MCF 10A (cell line): ENCODE results near the gene FARP1. TPM values are rescaled to one million over a fixed set of nuclear protein-coding genes. Genes with fewer than 3 reads are reported as not detected.

Experiments
- BruUV-seq: library from RNA; stranded (reverse); fragments of 400-500 nt; replicated peaks from 2 replicates; lab custom pipeline; 2021; lab: Mats Ljungman, UMichigan
- CTCF ChIA-PET: fragments of 300-600 bp; sonication (Branson Sonifier 250); formaldehyde crosslinking; extraction: SDS; loops from one replicate; lab custom pipeline; 2021; ENCODE audit warnings: antibody characterized with exemption, inconsistent platforms; lab: Yijun Ruan, JAX
- POLR2A ChIA-PET: fragments of 300-600, 350-650 bp; sonication (Branson Sonifier 250); formaldehyde crosslinking; extraction: SDS; loops from one replicate; lab custom pipeline; 2020; ENCODE audit warnings: antibody characterized with exemption, inconsistent platforms; lab: Yijun Ruan, JAX
- DNase-seq: peaks from one replicate; pipeline ENCODE4 v3.0.0-alpha.2; 2018; ENCODE audit not compliant: unreplicated experiment
- H3K27ac Mint-ChIP-seq: one replicate; pipeline ENCODE4 v1.8.0; 2022; ENCODE audit warnings: mild to moderate bottlenecking, low read depth, mixed read lengths; ENCODE audit not compliant: unreplicated experiment
- H3K27me3 Mint-ChIP-seq: one replicate; pipeline ENCODE4 v1.8.0; 2022; ENCODE audit warnings: mixed read lengths; ENCODE audit not compliant: insufficient read depth, unreplicated experiment
- H3K36me3 Mint-ChIP-seq: one replicate; pipeline ENCODE4 v1.8.0; 2022; ENCODE audit warnings: mild to moderate bottlenecking, moderate library complexity, mixed read lengths; ENCODE audit not compliant: insufficient read depth, unreplicated experiment
- H3K4me1 Mint-ChIP-seq: one replicate; pipeline ENCODE4 v1.8.0; 2022; ENCODE audit warnings: mixed read lengths; ENCODE audit not compliant: insufficient read depth, unreplicated experiment
- H3K4me3 Mint-ChIP-seq: one replicate; pipeline ENCODE4 v1.8.0; 2022; ENCODE audit warnings: mild to moderate bottlenecking, moderate library complexity, mixed read lengths; ENCODE audit not compliant: unreplicated experiment
- H3K9me3 Mint-ChIP-seq: one replicate; pipeline ENCODE4 v1.8.0; 2022; ENCODE audit warnings: mixed read lengths; ENCODE audit not compliant: unreplicated experiment
- CTCF ChIP-seq: fragments of 200-600 bp; IDR thresholded peaks from one replicate; pipeline ENCODE4 v1.8.0; 2022; ENCODE audit warnings: antibody characterized with exemption, mild to moderate bottlenecking; ENCODE audit not compliant: unreplicated experiment
- intact Hi-C: fragments of 100-400 bp; cut with micrococcal nuclease; formaldehyde crosslinking; loops from 2 replicates; pipeline ENCODE4 v1.14.1; 2022
- total RNA-seq: library from RNA; stranded (reverse); gene quantifications from 2 replicates; pipeline ENCODE4 v1.2.3, GENCODE V29; 2022

The FARP1 gene
- total RNA-seq, 1 experiment from 2014 or later = 30.1 TPM

GRCh38 chr13:98187155-98187964 is 44.5 kb downstream of the FARP1 start:
- H3K27ac Mint-ChIP-seq = no peak overlapping the region
- peaks cover 6% of the 10 kb centered on the region for H3K4me1 Mint-ChIP-seq
- intact Hi-C loops = no loop called here
- POLR2A ChIA-PET = no interaction called here
- H3K36me3 Mint-ChIP-seq = no peaks in the 10 kb centered on the region
- no peak for TF ChIP-seq CTCF
- BruUV-seq = no TSS peak
- no peak for DNase-seq
- CTCF ChIA-PET = interaction anchor here (0.6 kb wide), 2 partner anchors 232 to 469 kb away, joined by 3 read pairs; no protein-coding TSS in a partner anchor
- H3K4me3 Mint-ChIP-seq = no peak overlapping the region
- H3K9me3 Mint-ChIP-seq = peaks cover 7% of the 10 kb centered on the region
- H3K27me3 Mint-ChIP-seq = no peaks in the 10 kb centered on the region

GRCh38 chr13:98187965-98188261 is 45.0 kb downstream of the FARP1 start:
- TF ChIP-seq CTCF = no peak
- Mint-ChIP-seq H3K9me3 (peaks cover 7% of the 10 kb centered on the region), H3K4me1 (peaks cover 6% of the 10 kb centered on the region), H3K27ac (no peak overlapping the region), H3K27me3 (no peaks in the 10 kb centered on the region), H3K4me3 (no peak overlapping the region), H3K36me3 (no peaks in the 10 kb centered on the region)
- intact Hi-C loops = no loop called here
- DNase-seq = no peak
- BruUV-seq = no TSS peak
- ChIA-PET POLR2A (no interaction called here), CTCF (no interaction called here)

- POLR2A ChIA-PET = no interaction called here
- DNase-seq = no peak
- BruUV-seq = no TSS peak
- Mint-ChIP-seq H3K27ac (no peak overlapping the region), H3K4me3 (no peak overlapping the region), H3K27me3 (no peaks in the 10 kb centered on the region), H3K4me1 (peaks cover 6% of the 10 kb centered on the region), H3K36me3 (no peaks in the 10 kb centered on the region), H3K9me3 (peaks cover 7% of the 10 kb centered on the region)
- TF ChIP-seq CTCF = no peak
- CTCF ChIA-PET = no interaction called here
- intact Hi-C loops = no loop called here
These were observed 45.8 kb downstream of the FARP1 start for GRCh38 chr13:98188544-98189166.

GRCh38 chr13:98189841-98190505 is 47.1 kb downstream of the FARP1 start:
- BruUV-seq = no TSS peak
- Mint-ChIP-seq H3K9me3 (peaks cover 7% of the 10 kb centered on the region), H3K36me3 (no peaks in the 10 kb centered on the region), H3K4me1 (peaks cover 6% of the 10 kb centered on the region), H3K27ac (no peak overlapping the region), H3K27me3 (no peaks in the 10 kb centered on the region), H3K4me3 (no peak overlapping the region)
- POLR2A ChIA-PET = no interaction called here
- CTCF ChIA-PET = interaction anchor here (0.6 to 0.9 kb wide), 3 partner anchors 9 to 354 kb away, joined by 3 to 4 read pairs (median 3); no protein-coding TSS in a partner anchor
- TF ChIP-seq CTCF = no peak
- intact Hi-C loops = no loop called here
- no peak for DNase-seq
